NCI-H128 (cell line): Measurements from ENCODE around the gene LGALS3BP.
"Not testable (repeated sequence)": the region's sequence is repeated elsewhere in the genome, so short reads cannot be mapped to it uniquely, and the experiment has no call there.

ENCODE experiments used
- DNase-seq: peaks from one replicate; lab custom pipeline; 2025; ENCODE audit not compliant: unreplicated experiment; lab: John Stamatoyannopoulos, UW

LGALS3BP gene

GRCh38 chr17:78979780-78980623 is at the start of gene LGALS3BP:
Gene LGALS3BP (minus strand): TSS chr17:78979923. CDS start chr17:78977191, 2,732 bp downstream.
- peak; percentile 66 for DNase-seq

GRCh38 chr17:79028496-79029326 is 49.0 kb upstream of the LGALS3BP start:
- DNase-seq = no peak

GRCh38 chr17:79027925-79028491 is 48.3 kb upstream of the LGALS3BP start:
- no peak for DNase-seq

GRCh38 chr17:79027274-79027924 is 47.7 kb upstream of the LGALS3BP start:
- no peak for DNase-seq

- no peak for DNase-seq
These were observed 46.9 kb upstream of the LGALS3BP start for GRCh38 chr17:79026376-79027273.

- DNase-seq = no peak
These were observed 45.4 kb upstream of the LGALS3BP start for GRCh38 chr17:79024901-79025737.

GRCh38 chr17:79023886-79024771 is 44.4 kb upstream of the LGALS3BP start, which contains the start of gene C1QTNF1:
Gene C1QTNF1 (plus strand): TSS chr17:79024169. CDS start chr17:79043969, 19,800 bp downstream.
- DNase-seq = no peak

- no peak for DNase-seq
These were observed 43.5 kb upstream of the LGALS3BP start for GRCh38 chr17:79023180-79023705.

GRCh38 chr17:79022507-79022991 is 42.8 kb upstream of the LGALS3BP start:
- DNase-seq = no peak

GRCh38 chr17:79021929-79022328 is 42.2 kb upstream of the LGALS3BP start:
- DNase-seq = not testable (repeated sequence)

- no peak for DNase-seq
These were observed 41.0 kb upstream of the LGALS3BP start for GRCh38 chr17:79020631-79021301.

GRCh38 chr17:79019632-79020584 is 40.2 kb upstream of the LGALS3BP start:
- DNase-seq = no peak

GRCh38 chr17:79019261-79019631 is 39.5 kb upstream of the LGALS3BP start:
- no peak for DNase-seq

- DNase-seq = no peak
These were observed 38.6 kb upstream of the LGALS3BP start for GRCh38 chr17:79018370-79018695.

- DNase-seq = no peak
These were observed 38.0 kb upstream of the LGALS3BP start for GRCh38 chr17:79017546-79018369.
